Endothelial cell of umbilical vein (primary cell): Measurements from ENCODE around the gene SPAG16. TPM values are rescaled to one million over a fixed set of nuclear protein-coding genes. Genes with fewer than 3 reads are reported as not detected.

Experiments used
- BruUV-seq: library from RNA; stranded (reverse); fragments of 400-500 nt; replicated peaks from 2 replicates; lab custom pipeline; 2021; lab: Mats Ljungman, UMichigan
- CTCF ChIA-PET: fragments of 300-600, 350-600 bp; sonication (Branson Sonifier 250); formaldehyde crosslinking; loops from one replicate; lab custom pipeline; 2021; ENCODE audit warnings: antibody characterized with exemption, inconsistent platforms; lab: Charles Lee
- POLR2A ChIA-PET: fragments of 300-600, 350-600 bp; sonication (Branson Sonifier 250); formaldehyde crosslinking; loops from one replicate; lab custom pipeline; 2021; ENCODE audit warnings: antibody characterized with exemption, inconsistent platforms; lab: Charles Lee
- DNase-seq: peaks from one replicate; pipeline ENCODE4 v3.0.0-alpha.2; 2011; ENCODE audit warnings: low read depth, low spot score
- FAIRE-seq: peaks from 2 replicates; lab custom pipeline; 2011; peaks lifted over from hg19 to GRCh38; lab: Jason Lieb, UNC
- H2AFZ ChIP-seq: 2 replicates; pipeline ENCODE4 v1.6.0; 2012; ENCODE audit warnings: low read depth, low read length, control low read depth, inconsistent platforms
- H3K27ac ChIP-seq: 2 replicates; pipeline ENCODE4 v1.5.1; 2011; ENCODE audit warnings: low read depth, mild to moderate bottlenecking, control low read depth, low read length, moderate library complexity; ENCODE audit not compliant: insufficient read depth
- H3K27me3 ChIP-seq, 2 experiments: 2 replicates each; pipeline versions ENCODE4 v1.6.0 to v1.6.1; 2011; ENCODE audit warnings: low read length in 2 of 2, mixed read lengths in 1 of 2; ENCODE audit not compliant: control insufficient read depth in 2 of 2, insufficient read depth in 2 of 2
- H3K36me3 ChIP-seq, 2 experiments: 2 replicates in 1 of 2; 3 replicates in 1 of 2; pipeline ENCODE4 v1.5.1; 2011; ENCODE audit warnings: low read length in 2 of 2, mild to moderate bottlenecking in 1 of 2, moderate library complexity in 1 of 2; ENCODE audit not compliant: control insufficient read depth in 2 of 2, insufficient read depth in 2 of 2; ENCODE audit errors: extremely low read depth in 1 of 2
- H3K4me1 ChIP-seq: 3 replicates; pipeline ENCODE4 v1.5.1; 2011; ENCODE audit warnings: mild to moderate bottlenecking, low read length; ENCODE audit not compliant: control insufficient read depth, insufficient read depth; ENCODE audit errors: extremely low read depth
- H3K4me2 ChIP-seq: 2 replicates; pipeline ENCODE4 v1.6.1; 2011; ENCODE audit warnings: low read length, control low read depth, mixed read lengths; ENCODE audit not compliant: insufficient read depth
- H3K4me3 ChIP-seq, 3 experiments: fragments of 200-600 bp in 1 of 3; sonication (generic), shearing (Covaris generic) in 1 of 3; replicated peaks in 1 of 3; 2 replicates each; pipeline ENCODE4 v1.5.1; 2011 to 2016; ENCODE audit warnings: control low read depth in 3 of 3, low read length in 3 of 3, mild to moderate bottlenecking in 2 of 3, inconsistent platforms in 1 of 3, low read depth in 1 of 3, moderate library complexity in 1 of 3; ENCODE audit not compliant: insufficient read depth in 1 of 3
- H3K79me2 ChIP-seq: 2 replicates; pipeline ENCODE4 v1.6.0; 2012; ENCODE audit warnings: low read length, inconsistent platforms; ENCODE audit not compliant: control insufficient read depth, insufficient read depth
- H3K9ac ChIP-seq: replicated peaks from 2 replicates; pipeline ENCODE3; 2011; ENCODE audit warnings: low read length, control low read depth; ENCODE audit not compliant: insufficient read depth; ENCODE audit errors: extremely low read depth
- H3K9me1 ChIP-seq: replicated peaks from 3 replicates; pipeline ENCODE4 v1.6.0; 2011; ENCODE audit warnings: mild to moderate bottlenecking, low read length; ENCODE audit not compliant: control insufficient read depth, insufficient read depth; ENCODE audit errors: extremely low read depth
- H3K9me3 ChIP-seq: replicated peaks from 2 replicates; pipeline ENCODE4 v1.5.1; 2012; ENCODE audit warnings: low read length, inconsistent platforms; ENCODE audit not compliant: control insufficient read depth, insufficient read depth
- H4K20me1 ChIP-seq: replicated peaks from 2 replicates; pipeline ENCODE3; 2011; ENCODE audit warnings: mild to moderate bottlenecking, low read length; ENCODE audit not compliant: control insufficient read depth, insufficient read depth; ENCODE audit errors: extremely low read depth
- GATA2 ChIP-seq: IDR thresholded peaks from 2 replicates; pipeline ENCODE4 v1.7.0; 2011; ENCODE audit warnings: low read depth, mild to moderate bottlenecking, moderate library complexity, mixed read lengths, low read length; ENCODE audit not compliant: insufficient read length, insufficient read depth
- JUN ChIP-seq: IDR thresholded peaks from 2 replicates; pipeline ENCODE4 v1.6.1; 2011; ENCODE audit warnings: borderline replicate concordance, low read depth; ENCODE audit not compliant: insufficient read length, insufficient read depth
- MYC ChIP-seq: IDR thresholded peaks from one replicate; pipeline ENCODE4 v1.6.1; 2011; ENCODE audit warnings: mild to moderate bottlenecking, low read depth, low read length
- POLR2A ChIP-seq: IDR thresholded peaks from 2 replicates; pipeline ENCODE4 v1.6.1; 2012; ENCODE audit warnings: low read depth, mild to moderate bottlenecking, control low read depth, low read length
- POLR2AphosphoS5 ChIP-seq: IDR thresholded peaks from 2 replicates; pipeline ENCODE4 v1.6.1; 2012; ENCODE audit warnings: low read depth, mild to moderate bottlenecking, control low read depth, low read length, moderate library complexity; ENCODE audit not compliant: insufficient read depth
- dilution Hi-C: fragments of 300-500 bp; cut with MboI; formaldehyde crosslinking; loops from one replicate; pipeline ENCODE4 v1.15.0; 2019; ENCODE audit warnings: low sequenced_read_pairs; ENCODE audit not compliant: extremely low pct_ligation_motif_present
- intact Hi-C: fragments of 100-400 bp; cut with micrococcal nuclease; formaldehyde crosslinking; loops from one replicate; pipeline ENCODE4 v1.10.0; 2022
- polyA plus RNA-seq, 4 experiments: library from polyadenylated mRNA; depleted of rRNA in 3 of 4; stranded (reverse) in 3 of 4; unstranded in 1 of 4; fragments of >200 nt; gene quantifications; 2 replicates each; pipeline versions ENCODE4 v1.2.1 to v1.2.3, GENCODE V29; 2011 to 2012; ENCODE audit warnings: missing spikeins in 1 of 4
- total RNA-seq: library from RNA; stranded (reverse); gene quantifications from 2 replicates; pipeline ENCODE4 v1.2.3, GENCODE V29; 2021
- TF ChIP-seq, protein P1 (sequence below), 2 donors: IDR thresholded peaks; 1 replicate in 1 of 2; 2 replicates in 1 of 2; pipeline ENCODE4 v1.5.1; 2011; ENCODE audit warnings: low read length in 2 of 2, mild to moderate bottlenecking in 2 of 2, moderate library complexity in 2 of 2, control low read depth in 1 of 2, inconsistent platforms in 1 of 2, low read depth in 1 of 2; ENCODE audit not compliant: insufficient read depth in 1 of 2; ENCODE audit errors: extremely low read depth in 1 of 2
- TF ChIP-seq, protein P2 (sequence below): IDR thresholded peaks from 2 replicates; pipeline ENCODE4 v1.6.1; 2011; ENCODE audit not compliant: insufficient read depth, insufficient read length

The SPAG16 gene
- total and polyA plus RNA-seq, 2 donors (not counting 3 experiments of a cell fraction or from before 2014, with no cell fraction given), result 4.0 to 7.7 TPM

DNA sequence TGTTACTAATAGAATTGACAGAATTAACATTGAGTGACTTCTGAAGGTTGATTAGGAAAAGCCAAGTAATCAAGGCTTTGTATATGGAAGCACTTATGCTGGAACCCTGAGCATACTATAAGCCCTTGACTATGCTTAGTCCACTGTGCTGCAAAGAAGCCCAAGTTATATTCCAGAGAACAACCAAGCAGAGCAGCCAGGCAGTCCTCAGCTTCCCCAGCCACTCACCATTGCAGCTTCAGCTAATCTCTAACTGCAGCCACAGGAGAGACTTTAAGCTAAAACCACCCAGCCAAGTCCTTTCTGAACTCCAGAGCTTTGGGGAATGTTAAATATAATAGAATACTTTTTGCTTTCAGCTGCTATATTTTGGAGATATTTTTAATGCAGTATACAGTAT is 962.2 kb downstream of the SPAG16 start:
- intact Hi-C loops (no loop called here), dilution Hi-C loops (no loop called here)
- Histone ChIP-seq H3K9ac (no peak overlapping the region), H3K9me1 (no peaks in the 10 kb centered on the region), H3K27ac (no peak overlapping the region), H3K36me3 (no peaks in the 10 kb centered on the region), H2AFZ (no peak overlapping the region), H3K79me2 (no peaks in the 10 kb centered on the region), H3K4me3 (no peak overlapping the region), H3K4me2 (no peak overlapping the region), H3K9me3 (no peaks in the 10 kb centered on the region), H4K20me1 (no peaks in the 10 kb centered on the region), H3K27me3 (no peaks in the 10 kb centered on the region), H3K4me1 (no peaks in the 10 kb centered on the region)
- DNase-seq (no peak), FAIRE-seq (no peak)
- POLR2A ChIA-PET, result no interaction called here
- no TSS peak for BruUV-seq
- CTCF ChIA-PET, result no interaction called here
- TF ChIP-seq, protein P1, sequence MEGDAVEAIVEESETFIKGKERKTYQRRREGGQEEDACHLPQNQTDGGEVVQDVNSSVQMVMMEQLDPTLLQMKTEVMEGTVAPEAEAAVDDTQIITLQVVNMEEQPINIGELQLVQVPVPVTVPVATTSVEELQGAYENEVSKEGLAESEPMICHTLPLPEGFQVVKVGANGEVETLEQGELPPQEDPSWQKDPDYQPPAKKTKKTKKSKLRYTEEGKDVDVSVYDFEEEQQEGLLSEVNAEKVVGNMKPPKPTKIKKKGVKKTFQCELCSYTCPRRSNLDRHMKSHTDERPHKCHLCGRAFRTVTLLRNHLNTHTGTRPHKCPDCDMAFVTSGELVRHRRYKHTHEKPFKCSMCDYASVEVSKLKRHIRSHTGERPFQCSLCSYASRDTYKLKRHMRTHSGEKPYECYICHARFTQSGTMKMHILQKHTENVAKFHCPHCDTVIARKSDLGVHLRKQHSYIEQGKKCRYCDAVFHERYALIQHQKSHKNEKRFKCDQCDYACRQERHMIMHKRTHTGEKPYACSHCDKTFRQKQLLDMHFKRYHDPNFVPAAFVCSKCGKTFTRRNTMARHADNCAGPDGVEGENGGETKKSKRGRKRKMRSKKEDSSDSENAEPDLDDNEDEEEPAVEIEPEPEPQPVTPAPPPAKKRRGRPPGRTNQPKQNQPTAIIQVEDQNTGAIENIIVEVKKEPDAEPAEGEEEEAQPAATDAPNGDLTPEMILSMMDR (IDR thresholded peaks at IDR 0.05; ENCODE audit: extremely low read depth in 1 of 2, insufficient read depth in 1 of 2, low read depth in 1 of 2, low read length in 2 of 2), result no peak
- no peak for TF ChIP-seq MYC
- TF ChIP-seq POLR2A, result no peak
- no peak for TF ChIP-seq JUN
- no peak for TF ChIP-seq POLR2AphosphoS5
- TF ChIP-seq GATA2, result no peak
- TF ChIP-seq, protein P2, sequence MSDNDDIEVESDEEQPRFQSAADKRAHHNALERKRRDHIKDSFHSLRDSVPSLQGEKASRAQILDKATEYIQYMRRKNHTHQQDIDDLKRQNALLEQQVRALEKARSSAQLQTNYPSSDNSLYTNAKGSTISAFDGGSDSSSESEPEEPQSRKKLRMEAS, result no peak

DNA sequence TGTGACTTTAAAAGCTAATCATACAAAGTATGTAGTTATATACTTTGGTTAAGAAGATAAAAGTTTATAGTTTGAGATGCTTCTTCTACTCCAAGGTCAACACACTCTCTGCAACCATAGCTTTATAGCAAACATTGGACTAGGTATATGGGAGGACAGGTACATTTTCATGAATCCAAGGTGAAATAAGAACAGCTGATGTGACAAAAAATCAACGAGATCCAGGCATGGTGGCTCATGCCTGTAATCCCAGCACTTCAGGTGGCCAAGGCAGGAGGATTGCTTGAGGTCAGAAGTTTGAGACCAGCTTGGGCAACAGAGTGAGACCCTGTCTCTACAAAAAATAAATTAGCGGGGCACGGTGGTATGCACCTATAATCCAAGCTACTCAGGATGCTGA is 963.3 kb downstream of the SPAG16 start:
- dilution Hi-C loops, result no loop called here
- H3K9ac ChIP-seq, result no peak overlapping the region
- H3K9me3 ChIP-seq, result no peaks in the 10 kb centered on the region
- no peak overlapping the region for H3K4me2 ChIP-seq
- DNase-seq (no peak), FAIRE-seq (no peak)
- H3K79me2 ChIP-seq, result no peaks in the 10 kb centered on the region
- TF ChIP-seq JUN (no peak), MYC (no peak), GATA2 (no peak)
- TF ChIP-seq, protein P2, result no peak
- no peak overlapping the region for H3K27ac ChIP-seq
- H3K9me1 ChIP-seq, result no peaks in the 10 kb centered on the region
- H3K4me1 ChIP-seq, result no peaks in the 10 kb centered on the region
- no peaks in the 10 kb centered on the region for H3K27me3 ChIP-seq
- intact Hi-C loops, result no loop called here
- H3K36me3 ChIP-seq, result no peaks in the 10 kb centered on the region
- no peaks in the 10 kb centered on the region for H4K20me1 ChIP-seq
- H3K4me3 ChIP-seq, result no peak overlapping the region
- no TSS peak for BruUV-seq
- POLR2A ChIA-PET, result no interaction called here
- CTCF ChIA-PET, result no interaction called here
- H2AFZ ChIP-seq, result no peak overlapping the region
